Measurements from ENCODE around the gene ADAT1. TPM values are rescaled to one million over a fixed set of nuclear protein-coding genes. Genes with fewer than 3 reads are reported as not detected.
A peak's percentile ranks its signal among the peaks of the same experiment; 100 is the strongest.

ADAT1 gene
- total RNA-seq, 2 donors from 2014 or later: 20.4 to 23.7 TPM

DNA sequence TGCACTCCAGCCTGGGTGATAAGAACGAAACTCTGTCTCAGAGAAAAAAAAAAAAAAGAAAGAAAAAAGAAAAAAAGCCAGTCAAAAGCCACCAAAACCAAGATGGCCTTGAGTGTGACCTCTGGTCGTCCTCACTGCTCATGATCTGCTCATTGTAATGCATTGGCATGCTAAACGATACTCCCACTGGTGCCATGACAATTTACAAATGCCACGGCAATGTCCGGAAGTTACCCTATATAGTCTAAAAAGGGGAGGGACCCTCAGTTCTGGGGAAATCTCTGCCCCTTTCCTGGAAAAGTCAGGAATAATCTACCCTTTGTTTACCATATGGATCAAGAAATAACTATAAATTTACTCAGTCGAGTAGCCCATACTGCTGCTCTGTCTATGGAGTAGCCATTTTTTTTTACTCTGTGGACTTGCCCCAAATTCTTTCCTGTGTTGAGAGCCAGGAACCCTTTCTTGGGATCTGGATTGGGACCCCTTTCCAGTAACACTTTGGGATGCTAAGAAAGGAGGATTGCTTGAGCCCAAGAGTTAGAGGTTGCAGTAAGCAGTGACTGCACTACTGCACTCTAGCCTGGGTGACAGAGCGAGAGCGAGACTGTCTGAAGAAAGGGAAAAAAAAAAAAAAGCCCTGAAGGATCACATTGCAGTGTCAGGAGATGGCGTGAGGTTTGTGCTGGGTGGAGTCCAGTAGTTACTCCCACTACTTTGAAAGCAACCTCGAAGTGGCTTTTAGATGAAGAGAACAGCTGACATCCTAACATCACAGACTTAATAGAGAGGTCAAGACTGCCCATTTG lies 63.3 kb downstream of the ADAT1 start:
- H3K4me3 ChIP-seq: no peak overlapping the region
- no peak for DNase-seq (ENCODE audit: low spot score)
- peaks cover 0 to 12% of the 10 kb centered on the region in 2 donors for H3K4me1 ChIP-seq
- H3K36me3 ChIP-seq: no peaks in the 10 kb centered on the region
- TF ChIP-seq, protein P1, sequence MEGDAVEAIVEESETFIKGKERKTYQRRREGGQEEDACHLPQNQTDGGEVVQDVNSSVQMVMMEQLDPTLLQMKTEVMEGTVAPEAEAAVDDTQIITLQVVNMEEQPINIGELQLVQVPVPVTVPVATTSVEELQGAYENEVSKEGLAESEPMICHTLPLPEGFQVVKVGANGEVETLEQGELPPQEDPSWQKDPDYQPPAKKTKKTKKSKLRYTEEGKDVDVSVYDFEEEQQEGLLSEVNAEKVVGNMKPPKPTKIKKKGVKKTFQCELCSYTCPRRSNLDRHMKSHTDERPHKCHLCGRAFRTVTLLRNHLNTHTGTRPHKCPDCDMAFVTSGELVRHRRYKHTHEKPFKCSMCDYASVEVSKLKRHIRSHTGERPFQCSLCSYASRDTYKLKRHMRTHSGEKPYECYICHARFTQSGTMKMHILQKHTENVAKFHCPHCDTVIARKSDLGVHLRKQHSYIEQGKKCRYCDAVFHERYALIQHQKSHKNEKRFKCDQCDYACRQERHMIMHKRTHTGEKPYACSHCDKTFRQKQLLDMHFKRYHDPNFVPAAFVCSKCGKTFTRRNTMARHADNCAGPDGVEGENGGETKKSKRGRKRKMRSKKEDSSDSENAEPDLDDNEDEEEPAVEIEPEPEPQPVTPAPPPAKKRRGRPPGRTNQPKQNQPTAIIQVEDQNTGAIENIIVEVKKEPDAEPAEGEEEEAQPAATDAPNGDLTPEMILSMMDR (IDR thresholded peaks at IDR 0.05): no peak
- peak overlapping the region in 1 of 2 donors; percentile 51 for H3K27ac ChIP-seq
- H3K27me3 ChIP-seq: no peaks in the 10 kb centered on the region
- no peaks in the 10 kb centered on the region for H3K9me3 ChIP-seq

GRCh38 chr16:75558846-75559401 lies 64.2 kb downstream of the ADAT1 start:
- Histone ChIP-seq H3K27ac (no peak overlapping the region), H3K27me3 (no peaks in the 10 kb centered on the region), H3K4me1 (peaks cover 0 to 12% of the 10 kb centered on the region in 2 donors), H3K36me3 (no peaks in the 10 kb centered on the region), H3K9me3 (no peaks in the 10 kb centered on the region), H3K4me3 (no peak overlapping the region)
- no peak for DNase-seq (ENCODE audit: low spot score)
- TF ChIP-seq, protein P1 (IDR thresholded peaks at IDR 0.05): no peak

- Histone ChIP-seq H3K9me3 (no peaks in the 10 kb centered on the region), H3K27me3 (no peaks in the 10 kb centered on the region), H3K36me3 (no peaks in the 10 kb centered on the region), H3K27ac (peak overlapping the region; percentile 82 to 86), H3K4me3 (peak overlapping the region in 1 of 2 donors; percentile 81), H3K4me1 (peaks cover 0 to 20% of the 10 kb centered on the region in 2 donors)
- TF ChIP-seq, protein P1 (IDR thresholded peaks at IDR 0.05): no peak
- no peak for DNase-seq (ENCODE audit: low spot score)
Measured at GRCh38 chr16:75556431-75556950, 66.6 kb downstream of the ADAT1 start.

DNA sequence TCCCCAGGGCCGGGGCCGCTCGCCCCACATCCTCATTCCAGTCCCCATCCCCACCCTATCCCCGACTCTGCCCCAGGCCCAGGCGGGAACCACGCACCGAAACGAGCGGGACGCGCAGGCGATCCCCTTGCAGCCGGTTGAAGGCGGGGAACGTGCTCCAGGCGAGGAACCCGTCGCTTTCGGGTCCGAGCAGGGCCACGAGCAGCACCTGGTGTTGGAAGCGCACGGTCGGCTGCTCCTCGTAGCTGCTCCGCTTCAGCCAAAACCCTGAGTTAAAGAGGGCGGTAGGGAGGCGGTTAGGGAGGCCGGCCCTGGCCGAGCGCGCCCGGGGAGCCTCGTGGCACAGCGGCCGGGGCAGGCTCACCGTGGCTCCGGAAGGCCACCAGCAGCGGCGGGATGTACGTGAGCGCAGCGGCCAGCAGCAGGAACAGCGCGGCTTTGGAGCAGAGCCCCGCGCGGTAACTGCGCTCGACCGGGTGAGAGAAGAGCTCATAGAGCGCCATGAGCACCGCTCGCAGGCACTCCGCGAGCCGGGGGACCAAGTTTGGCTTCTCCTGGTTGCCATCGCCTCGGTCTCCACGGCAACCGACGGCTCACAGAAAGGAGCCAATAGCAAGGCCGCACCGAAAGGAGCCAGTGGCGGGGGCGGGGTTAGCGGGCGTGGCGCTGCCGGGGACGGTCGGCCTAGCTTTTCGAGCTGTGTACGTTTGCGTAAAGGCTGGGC lies 67.2 kb downstream of the ADAT1 start, which contains the start of gene TMEM231:
TSS of gene TMEM231 (minus strand) at position 546 of the 724 bp plus-strand sequence. CDS start at position 503, 43 bp downstream.
- Histone ChIP-seq H3K27me3 (no peaks in the 10 kb centered on the region), H3K36me3 (no peaks in the 10 kb centered on the region), H3K4me1 (peaks cover 0 to 20% of the 10 kb centered on the region in 2 donors), H3K4me3 (peak within 1 kb of the TSS; percentile 67 to 81), H3K27ac (peak within 1 kb of the TSS; percentile 82 to 86), H3K9me3 (no peaks in the 10 kb centered on the region)
- DNase-seq (ENCODE audit: low spot score): peak; percentile 98
- TF ChIP-seq, protein P1 (IDR thresholded peaks at IDR 0.05): no peak

DNA sequence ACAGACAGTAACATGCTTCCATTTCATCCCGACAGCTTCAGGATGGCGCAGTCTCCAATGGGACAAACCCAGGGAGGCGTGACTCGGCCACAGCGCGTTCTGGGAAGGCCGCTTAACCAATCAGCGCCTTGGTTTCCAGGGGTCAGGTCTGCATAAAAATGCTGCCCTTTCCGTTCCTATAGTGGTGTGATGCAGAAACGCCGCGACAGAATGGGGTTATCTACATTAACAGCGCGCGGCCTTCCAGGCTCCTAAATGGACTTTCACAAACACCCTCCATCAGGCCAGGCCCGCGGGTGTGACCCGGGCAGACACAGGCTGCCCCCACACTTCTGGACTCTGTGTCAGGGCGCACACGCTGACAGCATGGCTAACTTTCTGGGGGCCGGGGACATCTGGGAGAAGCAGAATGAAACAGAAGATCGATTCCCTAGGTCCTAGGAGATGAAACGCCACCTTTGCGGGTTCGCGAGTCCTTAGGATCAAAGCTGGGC lies 67.8 kb downstream of the ADAT1 start:
- TF ChIP-seq, protein P1 (IDR thresholded peaks at IDR 0.05): no peak
- no peaks in the 10 kb centered on the region for H3K9me3 ChIP-seq
- DNase-seq (ENCODE audit: low spot score): peak; percentile 88
- no peaks in the 10 kb centered on the region for H3K36me3 ChIP-seq
- peak overlapping the region; percentile 67 to 81 for H3K4me3 ChIP-seq
- H3K27me3 ChIP-seq: no peaks in the 10 kb centered on the region
- peak overlapping the region; percentile 82 to 86 for H3K27ac ChIP-seq
- peaks cover 0 to 20% of the 10 kb centered on the region in 2 donors for H3K4me1 ChIP-seq

Data from right atrium auricular region (tissue), 2 donors.